Measurements from ENCODE around the gene RUFY2. TPM values are rescaled to one million over a fixed set of nuclear protein-coding genes. Genes with fewer than 3 reads are reported as not detected.

Gene RUFY2
- total RNA-seq, 1 experiment from 2014 or later, result 25.9 TPM

GRCh38 chr10:68342909-68343516 lies 64.1 kb downstream of the RUFY2 start:
- DNase-seq (ENCODE audit: unreplicated experiment), result no peak
- TF ChIP-seq CTCF (IDR thresholded peaks at IDR 0.05; ENCODE audit: unreplicated experiment), result no peak
- BruUV-seq (replicated peaks), result no TSS peak
- ChIA-PET POLR2A (interaction anchor here (0.7 to 3.8 kb wide), 2 partner anchors 10 to 289 kb away, joined by 3 to 19 read pairs; partner anchors contain the start of genes HNRNPH3 and PBLD), CTCF (no interaction called here)
- Mint-ChIP-seq H3K4me3 (ENCODE audit: unreplicated experiment) (no peak overlapping the region), H3K36me3 (ENCODE audit: insufficient read depth, unreplicated experiment) (peaks cover 100% of the 10 kb centered on the region), H3K27ac (ENCODE audit: low read depth, unreplicated experiment) (no peak overlapping the region), H3K4me1 (ENCODE audit: insufficient read depth, unreplicated experiment) (peaks cover 12% of the 10 kb centered on the region), H3K9me3 (ENCODE audit: unreplicated experiment) (no peaks in the 10 kb centered on the region), H3K27me3 (ENCODE audit: insufficient read depth, unreplicated experiment) (no peaks in the 10 kb centered on the region)
- intact Hi-C loops (cut with micrococcal nuclease), result no loop called here

- intact Hi-C loops (cut with micrococcal nuclease), result no loop called here
- no peaks in the 10 kb centered on the region for H3K9me3 Mint-ChIP-seq (ENCODE audit: unreplicated experiment)
- CTCF ChIA-PET, result interaction anchor here (0.8 to 2.5 kb wide), 2 partner anchors 8 to 32 kb away, joined by 3 to 18 read pairs; no protein-coding TSS in a partner anchor
- H3K4me3 Mint-ChIP-seq (ENCODE audit: unreplicated experiment), result no peak overlapping the region
- no peak for TF ChIP-seq CTCF (IDR thresholded peaks at IDR 0.05; ENCODE audit: unreplicated experiment)
- H3K27me3 Mint-ChIP-seq (ENCODE audit: insufficient read depth, unreplicated experiment), result no peaks in the 10 kb centered on the region
- peaks cover 96% of the 10 kb centered on the region for H3K36me3 Mint-ChIP-seq (ENCODE audit: insufficient read depth, unreplicated experiment)
- H3K27ac Mint-ChIP-seq (ENCODE audit: low read depth, unreplicated experiment), result no peak overlapping the region
- no TSS peak for BruUV-seq (replicated peaks)
- POLR2A ChIA-PET, result interaction anchor here (0.8 to 1.0 kb wide), 2 partner anchors 8 to 9 kb away, joined by 3 to 4 read pairs; partner anchors contain the start of genes HNRNPH3 and PBLD
- peaks cover 34% of the 10 kb centered on the region for H3K4me1 Mint-ChIP-seq (ENCODE audit: insufficient read depth, unreplicated experiment)
- DNase-seq (ENCODE audit: unreplicated experiment), result no peak
Observed at GRCh38 chr10:68340358-68341080, 66.6 kb downstream of the RUFY2 start.

GRCh38 chr10:68336754-68337351 lies 70.2 kb downstream of the RUFY2 start:
- Mint-ChIP-seq H3K36me3 (ENCODE audit: insufficient read depth, unreplicated experiment) (peaks cover 95% of the 10 kb centered on the region), H3K4me3 (ENCODE audit: unreplicated experiment) (peak overlapping the region; percentile 97), H3K27ac (ENCODE audit: low read depth, unreplicated experiment) (peak overlapping the region; percentile 99), H3K27me3 (ENCODE audit: insufficient read depth, unreplicated experiment) (no peaks in the 10 kb centered on the region), H3K9me3 (ENCODE audit: unreplicated experiment) (no peaks in the 10 kb centered on the region), H3K4me1 (ENCODE audit: insufficient read depth, unreplicated experiment) (peaks cover 40% of the 10 kb centered on the region)
- BruUV-seq (replicated peaks), result no TSS peak
- intact Hi-C loops (cut with micrococcal nuclease), result no loop called here
- DNase-seq (ENCODE audit: unreplicated experiment), result no peak
- ChIA-PET CTCF (no interaction called here), POLR2A (interaction anchor here (0.9 to 1.3 kb wide), 2 partner anchors 12 to 16 kb away, joined by 4 to 6 read pairs; no protein-coding TSS in a partner anchor)
- TF ChIP-seq CTCF (IDR thresholded peaks at IDR 0.05; ENCODE audit: unreplicated experiment), result no peak
